HG03520 (cell line): ENCODE data around the gene CPN2.

Source experiments
- ATAC-seq: cut with Tn5 transposase; IDR thresholded peaks from one replicate; pipeline ENCODE4 v1.9.1; 2021; ENCODE audit warnings: mild to moderate bottlenecking, moderate library complexity; ENCODE audit not compliant: unreplicated experiment

Gene CPN2, protein sequence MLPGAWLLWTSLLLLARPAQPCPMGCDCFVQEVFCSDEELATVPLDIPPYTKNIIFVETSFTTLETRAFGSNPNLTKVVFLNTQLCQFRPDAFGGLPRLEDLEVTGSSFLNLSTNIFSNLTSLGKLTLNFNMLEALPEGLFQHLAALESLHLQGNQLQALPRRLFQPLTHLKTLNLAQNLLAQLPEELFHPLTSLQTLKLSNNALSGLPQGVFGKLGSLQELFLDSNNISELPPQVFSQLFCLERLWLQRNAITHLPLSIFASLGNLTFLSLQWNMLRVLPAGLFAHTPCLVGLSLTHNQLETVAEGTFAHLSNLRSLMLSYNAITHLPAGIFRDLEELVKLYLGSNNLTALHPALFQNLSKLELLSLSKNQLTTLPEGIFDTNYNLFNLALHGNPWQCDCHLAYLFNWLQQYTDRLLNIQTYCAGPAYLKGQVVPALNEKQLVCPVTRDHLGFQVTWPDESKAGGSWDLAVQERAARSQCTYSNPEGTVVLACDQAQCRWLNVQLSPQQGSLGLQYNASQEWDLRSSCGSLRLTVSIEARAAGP

DNA sequence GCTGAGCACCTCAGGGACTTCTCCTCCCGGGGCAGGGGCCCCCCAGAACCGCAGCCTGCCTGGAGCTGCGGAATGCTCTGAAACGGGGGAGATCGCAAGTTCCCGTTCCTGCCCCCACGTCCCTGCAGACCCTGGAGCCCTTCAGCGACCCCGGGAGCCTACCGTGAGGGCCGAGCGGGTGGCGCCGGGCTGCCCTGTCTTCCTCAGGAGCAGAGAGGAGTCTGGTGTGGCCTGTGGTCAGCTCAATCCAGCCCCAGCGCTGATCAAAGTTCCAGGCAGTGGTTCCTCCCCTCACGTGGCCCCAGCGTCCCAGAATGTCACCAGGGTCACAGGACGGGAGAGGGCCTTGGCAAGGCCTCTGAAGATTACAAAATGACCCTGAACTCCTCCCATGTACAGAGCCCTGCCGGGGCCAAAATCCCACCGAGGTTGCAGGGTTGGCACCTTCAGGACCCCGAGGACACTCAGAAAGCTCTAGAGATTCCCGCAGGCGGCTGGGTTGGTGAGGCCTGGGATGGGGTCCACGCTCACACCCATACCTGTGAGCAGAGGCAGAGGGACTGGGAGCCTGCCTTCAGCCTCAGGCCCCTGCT, at the start of gene CPN2:
Gene CPN2, minus strand, starts transcription at position 249 of the 593 bp plus-strand sequence. CDS start 8,626 bp downstream, outside the sequence.
- ATAC-seq, result no peak

DNA sequence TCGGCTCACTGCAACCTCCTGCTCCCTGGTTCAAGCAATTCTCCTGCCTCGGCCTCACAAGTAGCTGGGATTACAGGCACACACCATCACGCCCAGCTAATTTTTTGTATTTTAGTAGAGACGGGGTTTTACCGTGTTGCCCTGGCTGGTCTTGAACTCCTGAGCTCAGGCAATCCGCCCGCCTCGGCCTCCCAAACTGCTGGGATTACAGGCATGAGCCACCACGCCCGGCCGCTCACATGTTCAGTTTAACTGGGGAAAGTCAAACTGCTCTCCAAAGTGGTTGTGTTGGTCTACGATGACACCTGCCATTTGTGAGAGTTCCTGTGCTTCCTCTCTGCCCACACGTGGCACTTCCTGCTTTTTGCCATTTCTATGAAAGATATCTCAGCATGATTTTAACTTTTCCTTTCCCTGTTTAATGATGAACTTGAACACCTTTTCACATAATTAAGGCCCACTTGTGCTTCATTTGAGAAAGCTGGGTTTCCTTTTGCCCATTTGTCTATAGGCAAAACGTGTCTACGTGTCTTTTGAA, 48.8 kb upstream of the CPN2 start:
- ATAC-seq, result no peak

DNA sequence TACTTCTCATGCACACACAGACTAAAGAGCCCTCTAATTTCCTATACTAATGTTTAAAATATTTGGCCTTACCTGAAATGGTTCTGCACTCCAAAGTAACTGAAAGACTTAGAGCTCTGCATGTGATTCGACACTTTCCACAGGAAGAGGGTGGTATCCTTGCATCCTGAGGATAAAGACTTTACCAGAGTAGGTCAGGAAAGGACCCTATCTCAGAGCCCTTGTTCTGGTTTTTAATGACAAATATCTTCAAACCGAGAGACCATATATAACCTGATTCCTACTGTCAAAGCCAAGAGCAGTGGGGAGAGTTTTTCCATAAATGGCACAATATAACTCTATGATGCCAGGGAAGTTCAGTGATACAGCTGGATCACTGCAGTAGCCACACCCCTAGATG, 48.0 kb upstream of the CPN2 start, which contains the start of gene GP5:
Gene GP5, minus strand, starts transcription at position 101 of the 400 bp plus-strand sequence. CDS start 984 bp downstream, outside the sequence.
- no peak for ATAC-seq

DNA sequence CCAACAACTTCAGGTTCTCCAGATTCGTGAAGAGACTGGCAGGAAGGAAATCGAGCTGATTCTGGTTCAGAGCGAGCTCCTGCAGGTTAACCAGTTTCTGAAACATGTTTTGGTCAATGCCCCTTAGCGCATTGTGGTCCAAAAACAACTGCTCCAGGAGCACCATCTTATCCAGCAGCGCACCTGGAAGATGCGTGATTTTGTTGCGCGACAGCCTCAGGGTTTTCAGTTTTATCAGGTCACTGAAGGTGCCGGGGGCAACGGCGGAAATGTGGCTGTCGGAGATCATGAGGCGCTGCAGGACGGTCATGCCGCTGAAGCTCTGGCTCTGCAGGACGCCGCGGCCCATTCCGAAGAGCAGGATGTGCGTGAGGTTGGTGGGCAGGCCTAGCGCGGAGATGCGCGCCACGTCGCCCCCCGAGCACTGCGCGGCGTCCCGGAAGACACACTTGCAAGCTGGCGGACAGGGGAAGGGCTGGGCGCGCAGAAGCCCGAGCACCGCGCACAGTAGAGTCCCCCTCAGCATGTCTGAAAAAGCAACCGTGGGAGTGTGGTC, 46.7 kb upstream of the CPN2 start:
- ATAC-seq, result no peak

DNA sequence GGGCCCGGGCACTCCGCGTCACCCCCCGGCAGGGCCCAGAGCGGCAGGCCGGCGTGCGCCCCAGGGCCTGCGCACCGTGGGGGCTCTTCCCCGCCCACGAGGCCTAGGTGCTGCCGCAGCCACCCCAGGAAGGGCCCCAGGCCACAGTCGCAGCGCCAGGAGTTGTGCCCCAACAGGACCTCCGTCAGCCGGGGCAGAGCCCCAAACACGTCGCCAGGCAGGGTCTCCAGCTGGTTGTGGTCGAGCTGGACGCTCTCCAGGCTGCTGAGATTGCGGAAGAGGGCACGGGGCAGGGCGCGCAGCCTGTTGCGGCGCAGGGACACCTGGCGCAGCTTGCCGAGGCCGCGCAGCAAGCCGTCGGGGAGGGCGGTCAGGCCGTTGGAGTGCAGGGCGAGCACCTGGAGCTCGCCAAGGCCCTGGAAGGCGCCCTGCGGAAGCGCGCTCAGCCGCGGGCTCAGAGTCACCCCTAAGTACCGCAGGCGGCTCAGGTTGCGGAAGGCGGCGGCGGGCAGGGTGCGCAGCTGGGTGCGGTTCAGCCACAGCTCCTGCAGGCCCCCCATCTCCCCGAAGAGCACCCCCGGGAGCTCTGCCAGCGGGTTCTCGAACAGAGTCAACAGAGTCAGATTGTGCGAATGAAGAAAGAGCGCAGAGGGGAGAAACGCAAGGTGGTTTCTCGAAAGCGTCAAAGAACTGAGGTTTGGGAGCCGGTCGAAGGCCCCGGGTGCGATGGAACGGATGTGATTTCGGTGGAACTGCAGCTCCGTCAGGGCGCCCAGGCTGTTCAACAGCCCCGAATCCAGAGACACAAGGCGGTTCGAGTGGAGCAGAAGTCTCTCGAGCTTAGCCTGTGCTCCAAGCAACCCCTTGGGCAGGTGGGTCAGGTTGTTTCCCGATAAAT, 46.0 kb upstream of the CPN2 start:
- ATAC-seq, result no peak

DNA sequence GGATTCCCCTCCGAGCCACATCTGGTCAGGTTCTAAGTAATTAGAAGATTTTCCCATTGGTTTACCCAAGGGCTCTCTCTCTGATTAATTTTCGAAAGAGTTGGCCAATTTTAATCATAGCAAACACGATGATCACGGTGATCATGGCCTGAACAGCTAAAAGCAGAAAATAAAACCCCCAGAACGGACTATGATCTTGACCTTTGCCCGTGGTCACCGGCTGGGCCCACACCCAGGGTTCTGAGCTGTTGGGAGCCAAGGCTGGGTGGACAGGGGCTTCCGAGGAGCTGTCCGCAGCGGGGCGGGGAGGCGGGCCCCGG, 45.4 kb upstream of the CPN2 start:
- ATAC-seq, result no peak

DNA sequence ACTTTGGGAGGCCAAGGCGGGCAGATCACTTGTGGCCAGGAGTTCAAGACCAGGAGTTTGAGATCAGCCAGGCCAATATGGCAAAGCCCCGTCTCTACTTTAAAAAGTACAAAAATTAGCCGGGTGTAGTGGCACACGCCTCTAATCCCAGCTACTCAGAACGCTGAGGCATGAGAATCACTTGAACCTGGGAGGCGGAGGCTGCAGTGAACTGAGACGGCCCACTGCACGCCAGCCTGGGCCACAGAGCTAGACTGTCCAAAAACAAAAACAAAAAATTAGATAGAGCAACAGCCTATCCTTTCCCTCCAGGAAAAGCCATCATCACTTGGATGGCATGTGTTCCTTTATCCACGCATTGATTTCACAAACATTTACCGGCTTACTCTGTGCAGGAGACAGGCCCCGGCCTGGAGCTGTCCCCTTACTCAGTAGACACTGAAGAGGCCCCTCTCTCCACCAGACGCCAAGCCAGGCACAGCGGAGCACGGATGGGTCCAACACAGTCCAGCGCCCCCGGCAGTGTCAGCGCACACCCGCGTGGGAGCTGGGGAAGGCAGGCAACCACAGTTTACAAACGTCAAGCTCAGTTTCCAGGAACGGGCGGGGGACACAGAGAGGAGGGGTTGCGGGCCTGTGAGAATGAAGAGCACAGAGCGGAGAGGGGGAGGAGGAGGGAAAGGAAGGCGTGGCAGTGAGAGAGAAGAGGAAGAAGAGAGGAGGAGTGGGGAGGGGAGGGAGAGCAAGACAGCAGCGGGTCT, 44.8 kb upstream of the CPN2 start:
- no peak for ATAC-seq

DNA sequence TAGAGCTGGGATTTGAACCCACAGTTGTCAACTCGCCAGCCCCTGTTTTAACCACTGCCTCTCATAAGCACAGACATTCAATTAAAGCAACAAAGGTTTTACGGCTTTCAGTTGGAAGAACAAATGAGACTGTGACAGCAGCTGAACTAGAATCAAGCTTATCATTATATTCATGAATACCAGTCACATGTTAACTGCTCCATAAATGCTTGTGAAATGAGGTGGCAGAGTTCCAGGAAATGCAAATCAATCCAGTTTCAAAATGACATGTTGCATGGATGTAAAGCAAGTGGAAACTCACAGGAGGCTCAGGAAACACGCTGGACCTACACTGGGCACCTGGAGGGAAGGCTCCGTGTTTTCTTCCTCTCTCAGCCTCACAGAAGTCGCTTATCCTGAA, 44.1 kb upstream of the CPN2 start:
- no peak for ATAC-seq

DNA sequence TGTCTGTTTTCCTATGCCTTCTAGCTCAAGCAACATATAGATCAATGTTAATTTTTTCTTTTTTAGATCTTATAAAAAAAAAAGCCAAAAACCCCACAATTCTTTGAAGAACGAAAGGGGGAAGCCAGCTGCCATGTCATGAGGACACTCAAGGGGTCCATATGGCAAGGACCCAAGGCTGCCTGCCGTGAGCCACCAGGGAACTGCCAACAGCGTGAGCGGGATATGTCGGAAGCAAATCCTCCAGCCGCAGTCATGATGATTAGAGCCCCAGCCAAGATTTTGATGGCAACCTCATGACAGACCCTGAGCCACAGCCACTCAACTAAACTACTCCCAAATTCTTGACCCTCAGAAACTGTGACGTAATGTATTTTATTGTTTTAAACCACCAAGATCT, 41.4 kb upstream of the CPN2 start:
- ATAC-seq, result no peak

DNA sequence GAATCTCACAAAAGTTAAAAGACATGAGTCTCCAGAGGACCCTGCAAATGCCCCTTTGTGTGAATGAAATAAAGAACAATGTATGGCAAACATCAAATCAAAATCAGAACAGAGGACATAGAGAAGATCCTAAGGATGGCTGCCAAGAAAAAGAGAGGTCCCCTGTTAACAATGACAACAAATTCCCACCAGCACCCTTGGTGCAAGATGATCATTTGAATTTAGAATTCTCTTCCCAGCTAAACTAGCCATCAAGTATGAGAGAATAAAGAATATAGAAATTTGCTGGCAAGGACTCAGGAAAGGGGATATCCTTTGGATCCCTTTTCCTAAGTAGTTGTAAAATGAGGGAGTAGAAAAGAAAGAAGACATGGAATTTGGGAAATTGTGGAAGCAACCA, 39.7 kb upstream of the CPN2 start:
- ATAC-seq, result no peak

DNA sequence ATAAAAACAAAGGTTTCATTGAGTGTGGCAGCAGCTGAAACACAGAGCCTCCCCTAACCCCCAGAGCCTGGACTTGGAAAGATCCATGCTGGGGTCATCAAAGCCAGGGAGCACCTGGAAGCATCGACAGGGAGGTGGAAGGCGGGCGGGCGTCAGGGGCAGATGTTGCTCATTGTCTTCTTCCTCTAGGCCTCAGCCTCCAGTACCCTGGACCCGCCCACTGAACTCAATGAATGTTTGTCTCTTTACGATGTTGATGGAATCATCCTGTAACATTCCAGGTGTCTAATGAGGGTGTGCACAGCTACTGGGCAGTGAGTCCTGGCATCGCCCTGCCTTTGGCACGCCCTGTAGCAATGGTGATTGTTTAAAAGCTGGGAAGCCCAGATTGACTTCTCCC, 38.1 kb upstream of the CPN2 start:
- ATAC-seq, result no peak

DNA sequence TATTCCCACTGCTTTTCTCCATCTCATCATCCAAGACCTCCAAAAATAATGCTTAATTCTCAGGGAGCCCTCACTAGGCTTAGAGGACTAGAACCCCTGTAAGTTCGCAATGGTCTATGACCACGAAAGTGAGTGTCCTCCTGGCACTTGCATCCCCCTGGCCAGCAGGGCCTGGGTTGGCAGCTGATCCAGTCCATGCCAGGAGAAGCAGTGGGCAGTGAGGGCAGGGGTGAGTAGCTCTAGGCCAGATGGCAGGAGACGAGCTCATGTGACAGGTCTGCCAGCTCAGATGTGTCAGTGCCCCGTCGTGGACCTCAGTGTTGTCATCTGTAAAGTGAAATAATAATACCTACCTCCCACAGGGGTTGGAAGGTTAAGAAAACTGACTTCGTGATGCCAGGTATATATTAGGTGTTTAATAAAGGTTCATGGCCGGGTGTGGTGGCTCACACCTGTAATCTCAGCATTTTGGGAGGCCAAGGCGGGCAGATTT, 36.8 kb upstream of the CPN2 start:
- no peak for ATAC-seq

DNA sequence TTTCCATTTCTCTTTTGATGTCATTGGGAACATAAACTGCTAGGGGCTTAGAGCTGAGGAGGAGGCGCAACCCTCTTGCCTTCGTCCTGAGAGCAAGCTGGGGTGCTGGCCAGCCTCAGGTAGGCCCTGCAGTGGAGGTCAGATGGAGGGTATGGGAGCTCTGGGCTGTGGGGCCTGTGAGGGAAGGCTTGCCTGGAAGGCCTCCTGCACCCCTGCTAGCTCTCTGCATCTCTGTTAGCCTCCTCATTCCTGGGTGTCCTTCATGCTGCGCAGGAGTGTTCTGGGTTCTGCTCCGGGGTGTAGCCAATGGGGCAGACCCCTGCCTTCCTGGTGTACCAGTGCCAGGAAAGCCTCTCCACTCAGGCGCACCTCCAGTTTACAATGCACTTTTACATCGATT, 36.1 kb upstream of the CPN2 start:
- no peak for ATAC-seq

DNA sequence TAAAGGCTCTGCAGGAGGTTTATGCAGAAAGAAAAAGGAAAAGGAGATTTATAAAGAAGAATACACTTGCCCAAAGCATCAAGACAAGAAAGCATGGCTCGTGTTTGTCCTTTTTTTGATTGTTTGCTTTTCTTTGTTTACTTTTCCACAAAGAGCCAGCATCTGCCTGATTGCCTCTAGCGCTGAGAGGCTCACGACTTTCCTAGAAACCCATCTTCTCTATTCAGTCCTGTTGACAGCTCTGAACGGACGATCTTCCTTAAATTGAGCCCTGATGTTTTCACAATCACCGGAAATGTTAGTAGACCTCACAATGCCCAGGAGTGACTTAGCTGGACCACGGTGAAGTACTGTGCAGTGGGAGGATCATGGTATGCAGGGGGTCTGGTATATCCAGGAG, 35.5 kb upstream of the CPN2 start:
- ATAC-seq, result no peak

DNA sequence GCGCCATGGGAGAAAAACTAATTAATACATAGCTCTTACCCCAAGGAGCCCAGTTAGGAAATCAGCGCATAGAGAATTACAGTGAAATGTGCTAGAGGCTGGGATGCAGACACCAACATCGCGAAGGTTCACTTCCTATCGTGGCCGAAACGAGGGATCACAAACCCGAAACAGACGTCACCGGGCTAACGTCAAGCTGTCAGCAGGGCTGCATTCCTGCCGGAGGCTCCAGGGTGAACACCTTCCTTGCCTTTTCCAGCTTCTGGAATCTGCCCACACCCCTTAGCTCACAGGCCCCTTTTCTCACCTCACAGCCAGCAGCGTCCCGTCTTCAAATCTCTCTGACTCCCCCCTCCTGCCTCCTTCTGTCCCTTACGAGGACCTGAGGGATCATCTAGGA, 34.9 kb upstream of the CPN2 start:
- no peak for ATAC-seq

DNA sequence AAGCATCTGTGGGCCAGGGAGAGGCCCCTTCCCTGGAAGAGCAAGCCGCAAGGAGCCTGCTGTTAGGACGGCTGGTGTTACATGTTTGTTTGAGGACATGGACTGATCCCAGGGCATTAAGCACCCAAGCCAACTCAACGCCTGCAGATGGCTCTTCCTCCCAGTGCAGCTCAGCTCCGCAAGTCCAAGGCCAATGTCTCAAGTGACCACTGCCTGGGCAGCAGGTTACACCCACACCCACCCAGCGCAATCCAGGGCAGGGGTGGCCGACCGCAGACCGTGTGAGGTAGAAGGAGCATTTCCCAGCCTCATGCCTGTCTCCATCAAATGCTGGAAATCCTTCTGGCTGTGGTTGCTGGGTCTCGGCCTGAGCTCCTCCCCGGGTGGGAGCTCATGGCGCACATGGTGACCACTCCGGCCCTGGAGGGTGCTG, 33.5 kb upstream of the CPN2 start:
- ATAC-seq, result no peak

DNA sequence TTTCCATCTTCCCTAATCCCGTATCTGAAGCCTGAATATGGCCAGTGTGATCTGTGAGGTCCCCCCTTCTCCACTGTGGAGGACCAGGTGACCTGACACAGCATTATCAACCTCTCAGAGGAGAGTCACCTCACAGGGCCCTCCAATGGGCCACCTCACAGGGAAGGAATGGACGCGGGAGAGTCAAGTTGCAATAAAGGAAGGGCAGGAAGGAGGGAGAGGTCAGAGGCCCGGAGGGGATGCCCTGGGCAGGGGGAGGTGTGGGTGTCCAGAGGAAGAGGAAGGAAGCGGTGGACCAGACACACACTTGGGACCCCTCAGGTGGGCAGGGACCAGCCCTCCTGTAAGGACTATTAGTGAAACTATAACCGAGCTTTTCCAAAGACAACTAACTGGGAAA, 33.0 kb upstream of the CPN2 start:
- ATAC-seq, result no peak

DNA sequence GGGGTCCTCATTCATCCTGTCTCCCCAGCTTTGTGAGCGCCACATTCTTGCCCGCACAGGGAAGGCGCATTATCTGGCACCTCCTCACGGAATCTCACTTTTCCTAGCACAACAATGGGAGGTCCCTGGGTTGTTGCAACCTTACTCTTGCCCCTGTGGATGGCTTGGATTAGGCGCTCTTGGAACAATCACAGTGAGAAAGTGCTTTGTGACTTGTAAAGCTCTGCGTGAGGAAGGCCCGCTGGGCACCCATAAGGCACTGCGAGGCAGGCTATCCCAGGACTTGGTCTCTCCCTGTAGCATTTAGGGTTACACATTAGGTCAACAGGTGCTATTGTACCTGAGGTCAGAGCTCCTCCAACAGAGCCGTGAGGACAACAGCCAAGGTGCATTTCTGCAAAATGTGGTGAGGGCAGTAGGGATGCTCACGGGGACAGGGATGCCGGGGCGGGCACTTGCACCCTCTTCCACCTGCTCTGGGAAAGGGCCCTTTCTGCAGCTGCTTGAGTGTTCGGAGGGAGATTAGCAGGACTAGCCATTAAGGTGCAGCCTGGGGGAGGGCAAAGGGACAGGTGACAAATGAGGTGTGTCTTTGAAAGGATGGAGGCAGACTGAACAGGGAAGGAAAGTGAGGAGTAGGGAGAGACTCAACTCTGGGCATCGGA, 32.3 kb upstream of the CPN2 start:
- ATAC-seq, result no peak

DNA sequence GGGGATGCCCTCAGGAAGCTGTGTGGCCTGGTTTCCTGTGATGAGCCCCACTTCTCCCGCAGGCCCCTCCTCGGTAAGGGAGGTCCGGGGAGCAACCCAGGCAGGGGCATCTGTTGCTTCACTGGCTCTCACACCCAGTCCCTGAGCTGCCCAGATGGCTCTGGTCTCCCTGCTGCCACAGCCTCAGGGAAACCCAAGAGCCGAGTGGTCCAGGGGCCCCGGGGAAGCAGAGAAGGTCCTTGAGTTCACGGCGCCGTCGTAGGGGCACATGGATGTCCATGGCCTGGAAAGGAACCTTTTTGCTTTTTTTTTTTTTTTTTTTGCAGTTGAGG, 31.7 kb upstream of the CPN2 start:
- no peak for ATAC-seq
